Ascending aorta (tissue), 2 donors: Measurements from ENCODE around the gene SLC2A13. TPM values are rescaled to one million over a fixed set of nuclear protein-coding genes. Genes with fewer than 3 reads are reported as not detected.

Experiments used
- DNase-seq, 2 donors: peaks; one replicate each; pipeline ENCODE4 v3.0.0-alpha.2; 2019; ENCODE audit warnings: low spot score in 2 of 2
- H3K27ac ChIP-seq, 2 donors: fragments of 200-600 bp; sonication (generic); one replicate each; pipeline ENCODE4 v1.5.1; 2016 to 2017; ENCODE audit warnings: mild to moderate bottlenecking in 1 of 2
- H3K27me3 ChIP-seq: fragments of 200-600 bp; sonication (generic); one replicate; pipeline ENCODE4 v1.5.1; 2017
- H3K36me3 ChIP-seq, 2 donors: fragments of 200-600 bp; sonication (generic); one replicate each; pipeline ENCODE4 v1.5.1; 2016
- H3K4me1 ChIP-seq, 2 donors: fragments of 200-600 bp; sonication (generic); one replicate each; pipeline ENCODE4 v1.5.1; 2016 to 2017; ENCODE audit warnings: mild to moderate bottlenecking in 1 of 2
- H3K4me3 ChIP-seq, 2 donors: fragments of 200-600 bp; sonication (generic); one replicate each; pipeline ENCODE4 v1.5.1; 2016 to 2017; ENCODE audit warnings: mild to moderate bottlenecking in 1 of 2
- H3K9me3 ChIP-seq, 2 donors: fragments of 200-600 bp; sonication (generic); one replicate each; pipeline ENCODE4 v1.5.1; 2016
- intact Hi-C: fragments of 100-400 bp; cut with DNase I; formaldehyde crosslinking; loops from one replicate; pipeline ENCODE4 v1.15.1; 2023
- total RNA-seq: library from RNA; depleted of rRNA; stranded (reverse); fragments of >200 nt; gene quantifications from one replicate; pipeline ENCODE4 v1.1.0, GENCODE V29; 2016
- TF ChIP-seq, protein P1 (sequence below), 3 experiments: fragments of 200-600 bp in 2 of 3; fragments of 450-650 bp in 1 of 3; sonication (generic) in 2 of 3; IDR thresholded peaks; one replicate each; pipeline ENCODE4 v1.5.1; 2016 to 2019; ENCODE audit warnings: antibody characterized with exemption in 3 of 3, mild to moderate bottlenecking in 1 of 3, moderate library complexity in 1 of 3

SLC2A13 gene
- total RNA-seq, 1 donor from 2014 or later: 23.5 TPM

DNA sequence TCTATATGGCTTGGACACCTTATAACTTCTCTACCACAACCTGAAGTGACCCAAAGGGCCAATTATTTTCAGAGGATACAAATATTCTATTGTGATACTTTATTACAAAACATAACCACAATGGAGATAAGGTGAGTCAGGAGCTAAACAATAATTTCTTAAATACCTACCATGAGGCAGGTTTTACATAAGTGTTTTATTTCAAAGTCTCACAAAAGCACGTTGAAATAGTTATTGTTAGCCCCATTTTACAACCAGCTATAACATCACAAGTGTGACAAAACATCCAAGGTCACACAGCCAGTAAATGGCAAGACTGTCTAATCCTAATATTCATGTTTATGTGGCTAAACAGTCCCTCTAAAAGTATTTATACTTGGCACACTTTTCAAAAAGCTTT, 40.2 kb downstream of the SLC2A13 start:
- no peaks in the 10 kb centered on the region for H3K4me1 ChIP-seq
- no peak overlapping the region for H3K4me3 ChIP-seq
- no peaks in the 10 kb centered on the region for H3K27me3 ChIP-seq
- intact Hi-C loops: loop anchor here (5.0 kb wide), 1 partner anchor 42 kb away; the partner anchor contains the start of gene SLC2A13
- no peak overlapping the region for H3K27ac ChIP-seq
- no peaks in the 10 kb centered on the region for H3K36me3 ChIP-seq
- TF ChIP-seq, protein P1, sequence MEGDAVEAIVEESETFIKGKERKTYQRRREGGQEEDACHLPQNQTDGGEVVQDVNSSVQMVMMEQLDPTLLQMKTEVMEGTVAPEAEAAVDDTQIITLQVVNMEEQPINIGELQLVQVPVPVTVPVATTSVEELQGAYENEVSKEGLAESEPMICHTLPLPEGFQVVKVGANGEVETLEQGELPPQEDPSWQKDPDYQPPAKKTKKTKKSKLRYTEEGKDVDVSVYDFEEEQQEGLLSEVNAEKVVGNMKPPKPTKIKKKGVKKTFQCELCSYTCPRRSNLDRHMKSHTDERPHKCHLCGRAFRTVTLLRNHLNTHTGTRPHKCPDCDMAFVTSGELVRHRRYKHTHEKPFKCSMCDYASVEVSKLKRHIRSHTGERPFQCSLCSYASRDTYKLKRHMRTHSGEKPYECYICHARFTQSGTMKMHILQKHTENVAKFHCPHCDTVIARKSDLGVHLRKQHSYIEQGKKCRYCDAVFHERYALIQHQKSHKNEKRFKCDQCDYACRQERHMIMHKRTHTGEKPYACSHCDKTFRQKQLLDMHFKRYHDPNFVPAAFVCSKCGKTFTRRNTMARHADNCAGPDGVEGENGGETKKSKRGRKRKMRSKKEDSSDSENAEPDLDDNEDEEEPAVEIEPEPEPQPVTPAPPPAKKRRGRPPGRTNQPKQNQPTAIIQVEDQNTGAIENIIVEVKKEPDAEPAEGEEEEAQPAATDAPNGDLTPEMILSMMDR (IDR thresholded peaks at IDR 0.05): no peak
- DNase-seq: no peak
- H3K9me3 ChIP-seq: no peaks in the 10 kb centered on the region

DNA sequence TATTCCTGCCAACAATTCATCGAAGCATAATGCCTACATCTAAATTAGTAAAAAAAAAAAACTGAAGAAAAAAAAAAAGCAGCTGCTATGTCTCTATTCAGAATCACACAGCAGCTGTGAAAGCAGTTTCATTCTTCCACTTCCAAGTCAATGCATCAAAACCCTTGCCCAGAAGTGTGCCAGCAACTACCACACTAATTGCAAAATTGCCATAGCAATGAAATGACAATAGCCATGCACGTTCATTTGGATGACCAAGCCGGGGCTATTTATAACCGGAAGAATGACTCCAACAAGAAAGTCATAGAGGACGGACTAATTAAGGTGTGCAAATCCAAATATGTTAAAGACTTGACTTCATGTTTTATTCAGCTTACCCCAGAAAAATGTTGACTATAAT, 42.5 kb downstream of the SLC2A13 start:
- H3K4me1 ChIP-seq: no peaks in the 10 kb centered on the region
- TF ChIP-seq, protein P1 (IDR thresholded peaks at IDR 0.05): no peak
- H3K36me3 ChIP-seq: no peaks in the 10 kb centered on the region
- H3K9me3 ChIP-seq: no peaks in the 10 kb centered on the region
- intact Hi-C loops: no loop called here
- no peak overlapping the region for H3K4me3 ChIP-seq
- no peak for DNase-seq
- H3K27ac ChIP-seq: no peak overlapping the region
- H3K27me3 ChIP-seq: no peaks in the 10 kb centered on the region

DNA sequence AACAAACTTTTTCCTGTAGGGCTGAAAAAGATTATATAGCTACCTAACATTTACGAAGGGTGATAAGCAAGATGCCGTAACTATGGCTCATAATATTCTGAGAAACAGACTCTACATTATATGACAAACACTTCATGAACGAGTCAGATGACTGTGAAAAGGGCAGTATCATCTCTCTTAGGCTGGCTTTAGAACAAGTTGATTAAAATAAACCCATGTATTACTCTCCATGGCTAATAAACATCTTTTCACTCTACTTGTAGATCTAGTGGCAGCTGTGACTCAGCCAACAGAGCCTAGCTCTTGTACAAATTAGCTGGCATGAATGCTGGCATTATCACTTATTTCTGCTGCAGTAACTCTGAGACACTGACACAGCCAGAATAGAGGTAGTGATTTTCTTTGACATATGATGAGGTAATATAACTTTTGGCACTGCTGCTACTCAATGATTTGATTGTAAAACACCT, 47.1 kb downstream of the SLC2A13 start:
- Histone ChIP-seq H3K9me3 (no peaks in the 10 kb centered on the region), H3K36me3 (no peaks in the 10 kb centered on the region), H3K4me1 (no peaks in the 10 kb centered on the region), H3K4me3 (no peak overlapping the region), H3K27me3 (no peaks in the 10 kb centered on the region), H3K27ac (no peak overlapping the region)
- TF ChIP-seq, protein P1 (IDR thresholded peaks at IDR 0.05): no peak
- intact Hi-C loops: no loop called here
- DNase-seq: no peak

DNA sequence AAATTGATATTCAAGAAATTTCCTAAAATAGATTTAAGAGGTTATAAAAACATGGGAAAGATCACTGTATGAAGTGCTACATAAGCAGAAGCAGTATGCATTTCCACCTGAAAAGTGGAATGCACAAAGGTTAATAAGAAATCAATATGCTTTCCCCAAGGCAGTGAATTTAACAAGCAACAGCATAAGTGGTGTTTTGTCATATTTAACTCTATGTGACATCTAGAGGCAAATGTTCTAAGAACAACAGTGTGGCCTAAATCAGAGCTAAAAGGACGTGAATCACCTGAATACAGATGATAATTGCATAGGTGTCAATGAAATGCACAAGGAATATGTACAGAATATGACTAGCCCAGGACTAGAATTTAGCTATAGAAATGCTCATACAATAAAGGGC, 49.5 kb downstream of the SLC2A13 start:
- Histone ChIP-seq H3K27ac (no peak overlapping the region), H3K9me3 (no peaks in the 10 kb centered on the region), H3K27me3 (no peaks in the 10 kb centered on the region), H3K4me3 (no peak overlapping the region), H3K4me1 (no peaks in the 10 kb centered on the region), H3K36me3 (no peaks in the 10 kb centered on the region)
- TF ChIP-seq, protein P1 (IDR thresholded peaks at IDR 0.05): no peak
- DNase-seq: no peak
- intact Hi-C loops: no loop called here

DNA sequence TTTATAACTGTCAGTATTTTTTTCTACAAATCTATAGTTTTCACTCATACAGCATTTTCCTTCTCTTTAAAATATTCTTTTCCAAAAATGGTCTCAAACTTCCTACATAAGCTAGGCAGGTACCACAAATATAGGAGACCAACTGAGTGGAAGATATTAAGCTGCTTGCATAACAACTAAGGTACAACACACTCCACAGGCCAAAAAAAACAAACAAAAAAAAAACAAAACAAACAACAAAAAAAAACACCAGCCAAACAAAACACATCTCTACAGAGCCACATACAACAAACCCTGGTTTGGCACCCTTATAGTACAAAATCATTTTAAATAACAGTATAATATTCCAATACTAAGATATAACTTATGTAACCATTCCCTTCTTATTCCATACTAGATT, 50.1 kb downstream of the SLC2A13 start:
- no peaks in the 10 kb centered on the region for H3K9me3 ChIP-seq
- intact Hi-C loops: no loop called here
- no peak for DNase-seq
- no peaks in the 10 kb centered on the region for H3K4me1 ChIP-seq
- H3K36me3 ChIP-seq: no peaks in the 10 kb centered on the region
- TF ChIP-seq, protein P1 (IDR thresholded peaks at IDR 0.05): no peak
- H3K27me3 ChIP-seq: no peaks in the 10 kb centered on the region
- H3K27ac ChIP-seq: no peak overlapping the region
- no peak overlapping the region for H3K4me3 ChIP-seq

DNA sequence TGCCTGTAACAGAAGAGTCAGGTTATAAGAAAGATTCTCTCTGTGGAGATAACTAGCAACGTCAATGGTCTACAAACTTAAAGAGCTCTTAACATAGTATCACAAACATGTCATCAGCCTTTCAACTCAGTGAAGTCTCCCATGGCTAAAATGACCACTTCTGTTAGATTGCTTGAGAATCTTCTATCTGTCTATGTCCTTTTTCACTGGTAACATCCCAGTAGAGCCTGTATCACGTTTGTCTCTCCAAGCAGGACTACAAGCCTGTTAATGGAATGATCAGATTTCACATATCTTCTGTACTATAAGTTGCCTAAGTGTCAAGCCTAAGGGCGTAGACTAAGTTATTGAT, 50.7 kb downstream of the SLC2A13 start:
- no peaks in the 10 kb centered on the region for H3K4me1 ChIP-seq
- H3K27ac ChIP-seq: no peak overlapping the region
- DNase-seq: no peak
- H3K27me3 ChIP-seq: no peaks in the 10 kb centered on the region
- TF ChIP-seq, protein P1 (IDR thresholded peaks at IDR 0.05): no peak
- no peak overlapping the region for H3K4me3 ChIP-seq
- H3K36me3 ChIP-seq: no peaks in the 10 kb centered on the region
- intact Hi-C loops: no loop called here
- H3K9me3 ChIP-seq: no peaks in the 10 kb centered on the region
